GM12872 (cell line): ENCODE results near the gene LHX3.

Experiments used
- CTCF ChIP-seq: IDR thresholded peaks from 3 replicates; pipeline ENCODE4 v1.5.1; 2011; ENCODE audit warnings: low read depth, mild to moderate bottlenecking, low read length, moderate library complexity; ENCODE audit not compliant: insufficient read depth

LHX3 gene

GRCh38 chr9:136204838-136205706, at the start of gene LHX3:
LHX3 (minus strand) TSS chr9:136205128; CDS start chr9:136205012, 116 bp downstream.
- TF ChIP-seq CTCF = no peak

GRCh38 chr9:136253246-136254130, 48.6 kb upstream of the LHX3 start:
- no peak for TF ChIP-seq CTCF

GRCh38 chr9:136252846-136253245, 47.9 kb upstream of the LHX3 start:
- TF ChIP-seq CTCF = no peak

- no peak for TF ChIP-seq CTCF
Measured at GRCh38 chr9:136252281-136252680, 47.4 kb upstream of the LHX3 start.

- TF ChIP-seq CTCF = no peak
Measured at GRCh38 chr9:136251264-136252115, 46.6 kb upstream of the LHX3 start.

GRCh38 chr9:136250676-136251075, 45.7 kb upstream of the LHX3 start:
- no peak for TF ChIP-seq CTCF
